Astrocyte (in vitro differentiated cells and primary cell): ENCODE measurements around the gene TOX3.

Experiments used
- CTCF ChIP-seq: IDR thresholded peaks from 2 replicates; pipeline ENCODE4 v1.5.1; 2011; ENCODE audit warnings: low read depth, mild to moderate bottlenecking, inconsistent platforms, low read length, moderate library complexity; ENCODE audit not compliant: insufficient read depth
- EZH2 ChIP-seq: IDR thresholded peaks from 2 replicates; pipeline ENCODE4 v1.6.1; 2012; ENCODE audit warnings: mild to moderate bottlenecking, low read length, inconsistent platforms; ENCODE audit not compliant: insufficient read depth

- no peak for TF ChIP-seq CTCF
- TF ChIP-seq EZH2 = no peak
These were observed 2.2 kb downstream of the TOX3 start for GRCh38 chr16:52544703-52545102.
